Measurements from ENCODE around the gene IKZF3. TPM values are rescaled to one million over a fixed set of nuclear protein-coding genes. Genes with fewer than 3 reads are reported as not detected.

IKZF3 gene
- polyA plus RNA-seq, 1 donor from 2014 or later, result not detected

GRCh38 chr17:39722104-39722503, 142.0 kb downstream of the IKZF3 start:
- Histone ChIP-seq H3K36me3 (ENCODE audit: insufficient read depth, low read length) (no peaks in the 10 kb centered on the region), H3K4me2 (ENCODE audit: low read length) (no peak overlapping the region), H2AFZ (ENCODE audit: low read depth, low read length) (no peak overlapping the region), H4K20me1 (ENCODE audit: insufficient read depth) (no peaks in the 10 kb centered on the region), H3K79me2 (replicated peaks; ENCODE audit: insufficient read depth, low read length) (no peaks in the 10 kb centered on the region), H3K27ac (ENCODE audit: low read length) (no peak overlapping the region), H3K27me3 (ENCODE audit: insufficient read depth, low read depth, low read length) (no peaks in the 10 kb centered on the region), H3K9me2 (ENCODE audit: insufficient read depth, low read length) (no peaks in the 10 kb centered on the region), H3K4me3 (ENCODE audit: low read length) (no peak overlapping the region), H3K9ac (ENCODE audit: low read length) (no peak overlapping the region), H3K9me3 (ENCODE audit: low read length) (no peaks in the 10 kb centered on the region), H3F3A (ENCODE audit: insufficient read depth, low read length, poor library complexity, severe bottlenecking) (no peaks in the 10 kb centered on the region)
- TF ChIP-seq EZH2 (IDR thresholded peaks at IDR 0.05; ENCODE audit: borderline replicate concordance, insufficient read depth, low read length, poor library complexity, severe bottlenecking), result no peak
- TF ChIP-seq EP300 (conservative IDR thresholded peaks at IDR 0.05; ENCODE audit: poor library complexity, severe bottlenecking), result no peak
- TF ChIP-seq TAF1 (IDR thresholded peaks at IDR 0.05; ENCODE audit: low read depth), result no peak
- TF ChIP-seq RAD21 (conservative IDR thresholded peaks at IDR 0.05), result no peak
- TF ChIP-seq CTCF (IDR thresholded peaks at IDR 0.05; ENCODE audit: poor library complexity, severe bottlenecking), result no peak
- no peak for TF ChIP-seq REST (IDR thresholded peaks at IDR 0.05; ENCODE audit: borderline replicate concordance)
- no peak for TF ChIP-seq SMC3 (conservative IDR thresholded peaks at IDR 0.05; ENCODE audit: poor library complexity)
- TF ChIP-seq POLR2AphosphoS5 (IDR thresholded peaks at IDR 0.05), result no peak
- TF ChIP-seq MXI1 (conservative IDR thresholded peaks at IDR 0.05; ENCODE audit: poor library complexity, severe bottlenecking), result no peak

GRCh38 chr17:39719563-39720355, 144.4 kb downstream of the IKZF3 start:
- H3F3A ChIP-seq (ENCODE audit: insufficient read depth, low read length, poor library complexity, severe bottlenecking), result no peaks in the 10 kb centered on the region
- H3K4me2 ChIP-seq (ENCODE audit: low read length), result no peak overlapping the region
- no peak for TF ChIP-seq SMC3 (conservative IDR thresholded peaks at IDR 0.05; ENCODE audit: poor library complexity)
- TF ChIP-seq REST (IDR thresholded peaks at IDR 0.05; ENCODE audit: borderline replicate concordance), result no peak
- no peak for TF ChIP-seq POLR2AphosphoS5 (IDR thresholded peaks at IDR 0.05)
- no peak for TF ChIP-seq EZH2 (IDR thresholded peaks at IDR 0.05; ENCODE audit: borderline replicate concordance, insufficient read depth, low read length, poor library complexity, severe bottlenecking)
- TF ChIP-seq MXI1 (conservative IDR thresholded peaks at IDR 0.05; ENCODE audit: poor library complexity, severe bottlenecking), result no peak
- TF ChIP-seq EP300 (conservative IDR thresholded peaks at IDR 0.05; ENCODE audit: poor library complexity, severe bottlenecking), result no peak
- no peak for TF ChIP-seq RAD21 (conservative IDR thresholded peaks at IDR 0.05)
- TF ChIP-seq TAF1 (IDR thresholded peaks at IDR 0.05; ENCODE audit: low read depth), result no peak
- TF ChIP-seq CTCF (IDR thresholded peaks at IDR 0.05; ENCODE audit: poor library complexity, severe bottlenecking), result no peak
- no peak overlapping the region for H2AFZ ChIP-seq (ENCODE audit: low read depth, low read length)
- H3K36me3 ChIP-seq (ENCODE audit: insufficient read depth, low read length), result no peaks in the 10 kb centered on the region
- no peaks in the 10 kb centered on the region for H3K9me2 ChIP-seq (ENCODE audit: insufficient read depth, low read length)
- H3K27ac ChIP-seq (ENCODE audit: low read length), result no peak overlapping the region
- no peaks in the 10 kb centered on the region for H3K9me3 ChIP-seq (ENCODE audit: low read length)
- no peaks in the 10 kb centered on the region for H3K79me2 ChIP-seq (replicated peaks; ENCODE audit: insufficient read depth, low read length)
- no peaks in the 10 kb centered on the region for H4K20me1 ChIP-seq (ENCODE audit: insufficient read depth)
- no peak overlapping the region for H3K9ac ChIP-seq (ENCODE audit: low read length)
- H3K27me3 ChIP-seq (ENCODE audit: insufficient read depth, low read depth, low read length), result no peaks in the 10 kb centered on the region
- H3K4me3 ChIP-seq (ENCODE audit: low read length), result no peak overlapping the region

Measured in neural cell (in vitro differentiated cells).